Progenitor cell of endocrine pancreas (in vitro differentiated cells): ENCODE data around the gene C16orf74. TPM values are rescaled to one million over a fixed set of nuclear protein-coding genes. Genes with fewer than 3 reads are reported as not detected.

Source experiments
- DNase-seq: peaks from one replicate; pipeline ENCODE4 v3.0.0; 2021; ENCODE audit warnings: low spot score; ENCODE audit not compliant: unreplicated experiment
- H3K27ac Mint-ChIP-seq: 2 replicates; pipeline ENCODE4 v1.8.0; 2021; ENCODE audit warnings: mild to moderate bottlenecking, moderate library complexity, mixed read lengths
- H3K27me3 Mint-ChIP-seq: 2 replicates; pipeline ENCODE4 v1.8.0; 2021; ENCODE audit warnings: mixed read lengths
- H3K36me3 Mint-ChIP-seq: 2 replicates; pipeline ENCODE4 v1.8.0; 2022; ENCODE audit warnings: mixed read lengths; ENCODE audit not compliant: insufficient read depth
- H3K4me1 Mint-ChIP-seq: 2 replicates; pipeline ENCODE4 v1.8.0; 2021; ENCODE audit warnings: low read depth, mixed read lengths
- H3K4me3 Mint-ChIP-seq: 2 replicates; pipeline ENCODE4 v1.8.0; 2021; ENCODE audit warnings: low read depth, mild to moderate bottlenecking, moderate library complexity, mixed read lengths
- H3K9me3 Mint-ChIP-seq: 2 replicates; pipeline ENCODE4 v1.8.0; 2021; ENCODE audit warnings: low read depth, mixed read lengths
- microRNA-seq: library from miRNA; unstranded; fragments of <30 nt; microRNA quantifications from one replicate; pipeline ENCODE4 v1.1.0, GENCODE V29; 2020; ENCODE audit warnings: borderline number of aligned reads; ENCODE audit not compliant: unreplicated experiment
- total RNA-seq: library from RNA; stranded (reverse); gene quantifications from 2 replicates; pipeline ENCODE4 v1.2.1, GENCODE V29; 2021
- TF ChIP-seq, protein P1 (sequence below): fragments of 200-600 bp; sonication (generic); IDR thresholded peaks from one replicate; pipeline ENCODE4 v1.5.0; 2021; ENCODE audit warnings: antibody characterized with exemption, mild to moderate bottlenecking; ENCODE audit not compliant: unreplicated experiment

C16orf74 gene
- total RNA-seq, 1 donor from 2014 or later, result 0.65 TPM

DNA sequence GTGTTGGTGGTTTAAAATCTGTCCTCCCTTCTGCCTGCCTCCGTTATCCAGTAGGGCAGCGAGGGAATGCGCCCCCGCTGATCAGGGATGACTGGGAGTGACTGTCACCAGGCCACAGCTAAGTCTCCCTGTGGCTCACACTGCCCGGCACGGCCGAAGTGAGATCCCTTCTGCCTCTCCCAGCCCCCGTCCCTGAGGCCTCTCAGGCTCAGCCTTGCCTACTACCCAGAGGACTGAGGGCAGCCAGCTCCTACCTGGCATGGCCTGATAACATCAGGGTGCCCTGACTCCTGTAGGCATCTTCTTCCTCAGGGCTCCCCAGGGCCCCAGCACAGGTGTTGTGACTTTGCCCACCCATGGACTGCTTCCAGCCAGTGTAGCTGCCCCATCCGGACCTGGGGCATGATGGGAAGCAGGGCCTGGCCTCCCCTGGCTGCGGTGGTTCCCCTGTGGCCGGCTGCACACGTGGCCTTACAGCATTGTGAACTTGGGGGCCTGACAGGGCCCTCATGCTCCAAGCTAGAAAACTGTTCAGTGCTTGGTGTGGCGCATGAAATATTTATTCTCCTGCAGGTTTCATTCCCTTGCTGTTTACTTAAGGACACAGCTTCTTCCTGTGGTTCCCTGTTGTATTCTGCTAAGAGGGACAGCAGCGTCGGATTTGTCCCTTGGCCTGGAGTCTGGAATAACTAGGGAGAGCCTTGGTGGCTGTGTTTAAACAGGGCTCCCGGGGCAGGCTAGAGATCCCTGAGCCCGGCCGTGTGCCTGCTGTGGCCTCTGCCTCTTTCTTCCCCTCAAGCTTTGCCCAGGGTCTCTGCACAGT, 92.2 kb downstream of the C16orf74 start:
- no peak overlapping the region for H3K4me3 Mint-ChIP-seq
- no peak overlapping the region for H3K27ac Mint-ChIP-seq
- H3K27me3 Mint-ChIP-seq, result no peaks in the 10 kb centered on the region
- no peak for DNase-seq
- H3K36me3 Mint-ChIP-seq, result peaks cover 18% of the 10 kb centered on the region
- H3K9me3 Mint-ChIP-seq, result no peaks in the 10 kb centered on the region
- no peaks in the 10 kb centered on the region for H3K4me1 Mint-ChIP-seq
- TF ChIP-seq, protein P1, sequence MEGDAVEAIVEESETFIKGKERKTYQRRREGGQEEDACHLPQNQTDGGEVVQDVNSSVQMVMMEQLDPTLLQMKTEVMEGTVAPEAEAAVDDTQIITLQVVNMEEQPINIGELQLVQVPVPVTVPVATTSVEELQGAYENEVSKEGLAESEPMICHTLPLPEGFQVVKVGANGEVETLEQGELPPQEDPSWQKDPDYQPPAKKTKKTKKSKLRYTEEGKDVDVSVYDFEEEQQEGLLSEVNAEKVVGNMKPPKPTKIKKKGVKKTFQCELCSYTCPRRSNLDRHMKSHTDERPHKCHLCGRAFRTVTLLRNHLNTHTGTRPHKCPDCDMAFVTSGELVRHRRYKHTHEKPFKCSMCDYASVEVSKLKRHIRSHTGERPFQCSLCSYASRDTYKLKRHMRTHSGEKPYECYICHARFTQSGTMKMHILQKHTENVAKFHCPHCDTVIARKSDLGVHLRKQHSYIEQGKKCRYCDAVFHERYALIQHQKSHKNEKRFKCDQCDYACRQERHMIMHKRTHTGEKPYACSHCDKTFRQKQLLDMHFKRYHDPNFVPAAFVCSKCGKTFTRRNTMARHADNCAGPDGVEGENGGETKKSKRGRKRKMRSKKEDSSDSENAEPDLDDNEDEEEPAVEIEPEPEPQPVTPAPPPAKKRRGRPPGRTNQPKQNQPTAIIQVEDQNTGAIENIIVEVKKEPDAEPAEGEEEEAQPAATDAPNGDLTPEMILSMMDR, result no peak

GRCh38 chr16:85657996-85658395, 92.9 kb downstream of the C16orf74 start:
- Mint-ChIP-seq H3K36me3 (peaks cover 15% of the 10 kb centered on the region), H3K27ac (no peak overlapping the region), H3K4me1 (no peaks in the 10 kb centered on the region), H3K9me3 (no peaks in the 10 kb centered on the region), H3K27me3 (no peaks in the 10 kb centered on the region), H3K4me3 (no peak overlapping the region)
- TF ChIP-seq, protein P1, result no peak
- no peak for DNase-seq

Small RNAs within 50 kb of the gene (microRNA-seq; reads per million reads assigned to microRNA genes)
- not detected for gene MIR1910

Other genes starting within 250 kb of the C16orf74 start
- gene GSE1, start 137.8 kb downstream of the C16orf74 start, total RNA-seq, result 136 and 143 TPM in 2 replicates
- 20.9 and 22.3 TPM in 2 replicates for gene GINS2, start 62.1 kb downstream of the C16orf74 start, total RNA-seq
- 45.2 and 48.7 TPM in 2 replicates for gene EMC8, start 48.4 kb upstream of the C16orf74 start, total RNA-seq
- gene COX4I1, start 48.6 kb upstream of the C16orf74 start, total RNA-seq, result 466 and 513 TPM in 2 replicates
- gene IRF8, start 148.1 kb upstream of the C16orf74 start, total RNA-seq, result 2.0 TPM in 2 replicates